ENCODE measurements around the gene RASSF4.

RASSF4 gene

GRCh38 chr10:44922796-44923545 lies 36.6 kb upstream of the RASSF4 start:
- no peak for DNase-seq
- CTCF ChIA-PET, result interaction anchor here (1.4 to 1.5 kb wide), 2 partner anchors 10 to 47 kb away, joined by 3 to 5 read pairs; no protein-coding TSS in a partner anchor
- WGBS (ENCODE audit: insufficient coverage), result 95% methylated on average over 6 of the region's 7 CpGs
- Histone ChIP-seq H3K4me3 (ENCODE audit: control insufficient read depth in 1 of 7, extremely low read depth in 1 of 7, insufficient read depth in 4 of 7, low read depth in 2 of 7, low read length in 6 of 7) (no peak overlapping the region), H3K27me3 (replicated peaks in 2 of 5; ENCODE audit: control insufficient read depth in 4 of 5, insufficient read depth in 5 of 5, low read length in 4 of 5) (no peaks in the 10 kb centered on the region), H3K4me1 (ENCODE audit: control extremely low read depth in 1 of 4, control insufficient read depth in 4 of 4, insufficient read depth in 4 of 4, low read length in 3 of 4) (peaks cover 0 to 4% (median 0%) of the 10 kb centered on the region in 4 experiments), H3K36me3 (ENCODE audit: control insufficient read depth in 4 of 4, insufficient read depth in 4 of 4, low read length in 3 of 4) (no peaks in the 10 kb centered on the region), H3K27ac (ENCODE audit: insufficient read depth in 1 of 2, low read depth in 1 of 2, low read length in 2 of 2, poor library complexity in 1 of 2, severe bottlenecking in 2 of 2) (no peak overlapping the region), H3K9me3 (ENCODE audit: control extremely low read depth in 1 of 5, control insufficient read depth in 4 of 5, insufficient read depth in 2 of 5, low read depth in 1 of 5, low read length in 4 of 5) (peaks cover 0 to 2% (median 2%) of the 10 kb centered on the region in 5 experiments)
- POLR2A ChIA-PET, result no interaction called here

GRCh38 chr10:44923611-44924010 lies 36.0 kb upstream of the RASSF4 start:
- WGBS (ENCODE audit: insufficient coverage), result no CpG with 5 or more reads among the region's 3 CpGs
- ChIA-PET CTCF (interaction anchor here (1.4 to 1.5 kb wide), 2 partner anchors 9 to 48 kb away, joined by 3 to 5 read pairs; no protein-coding TSS in a partner anchor), POLR2A (no interaction called here)
- Histone ChIP-seq H3K36me3 (ENCODE audit: control insufficient read depth in 4 of 4, insufficient read depth in 4 of 4, low read length in 3 of 4) (no peaks in the 10 kb centered on the region), H3K4me1 (ENCODE audit: control extremely low read depth in 1 of 4, control insufficient read depth in 4 of 4, insufficient read depth in 4 of 4, low read length in 3 of 4) (peaks cover 0 to 4% (median 0%) of the 10 kb centered on the region in 4 experiments), H3K4me3 (ENCODE audit: control insufficient read depth in 1 of 7, extremely low read depth in 1 of 7, insufficient read depth in 4 of 7, low read depth in 2 of 7, low read length in 6 of 7) (no peak overlapping the region), H3K27ac (ENCODE audit: insufficient read depth in 1 of 2, low read depth in 1 of 2, low read length in 2 of 2, poor library complexity in 1 of 2, severe bottlenecking in 2 of 2) (no peak overlapping the region), H3K9me3 (ENCODE audit: control extremely low read depth in 1 of 5, control insufficient read depth in 4 of 5, insufficient read depth in 2 of 5, low read depth in 1 of 5, low read length in 4 of 5) (no peaks in the 10 kb centered on the region), H3K27me3 (replicated peaks in 2 of 5; ENCODE audit: control insufficient read depth in 4 of 5, insufficient read depth in 5 of 5, low read length in 4 of 5) (no peaks in the 10 kb centered on the region)
- no peak for DNase-seq

GRCh38 chr10:44924261-44925040 lies 35.2 kb upstream of the RASSF4 start:
- 85% methylated on average over 19 of the region's 21 CpGs for WGBS (ENCODE audit: insufficient coverage)
- H3K27me3 ChIP-seq (replicated peaks in 2 of 5; ENCODE audit: control insufficient read depth in 4 of 5, insufficient read depth in 5 of 5, low read length in 4 of 5), result no peaks in the 10 kb centered on the region
- no peak for DNase-seq
- H3K4me3 ChIP-seq (ENCODE audit: control insufficient read depth in 1 of 7, extremely low read depth in 1 of 7, insufficient read depth in 4 of 7, low read depth in 2 of 7, low read length in 6 of 7), result no peak overlapping the region
- ChIA-PET POLR2A (no interaction called here), CTCF (interaction anchor here (0.8 to 1.8 kb wide), 11 partner anchors 10 to 310 kb away, joined by 3 to 6 read pairs (median 3); no protein-coding TSS in a partner anchor)
- H3K36me3 ChIP-seq (ENCODE audit: control insufficient read depth in 4 of 4, insufficient read depth in 4 of 4, low read length in 3 of 4), result no peaks in the 10 kb centered on the region
- H3K9me3 ChIP-seq (ENCODE audit: control extremely low read depth in 1 of 5, control insufficient read depth in 4 of 5, insufficient read depth in 2 of 5, low read depth in 1 of 5, low read length in 4 of 5), result no peaks in the 10 kb centered on the region
- no peak overlapping the region for H3K27ac ChIP-seq (ENCODE audit: insufficient read depth in 1 of 2, low read depth in 1 of 2, low read length in 2 of 2, poor library complexity in 1 of 2, severe bottlenecking in 2 of 2)
- H3K4me1 ChIP-seq (ENCODE audit: control extremely low read depth in 1 of 4, control insufficient read depth in 4 of 4, insufficient read depth in 4 of 4, low read length in 3 of 4), result peaks cover 0 to 4% (median 0%) of the 10 kb centered on the region in 4 experiments

- peaks cover 0 to 4% (median 0%) of the 10 kb centered on the region in 4 experiments for H3K4me1 ChIP-seq (ENCODE audit: control extremely low read depth in 1 of 4, control insufficient read depth in 4 of 4, insufficient read depth in 4 of 4, low read length in 3 of 4)
- no peak overlapping the region for H3K27ac ChIP-seq (ENCODE audit: insufficient read depth in 1 of 2, low read depth in 1 of 2, low read length in 2 of 2, poor library complexity in 1 of 2, severe bottlenecking in 2 of 2)
- no peaks in the 10 kb centered on the region for H3K9me3 ChIP-seq (ENCODE audit: control extremely low read depth in 1 of 5, control insufficient read depth in 4 of 5, insufficient read depth in 2 of 5, low read depth in 1 of 5, low read length in 4 of 5)
- H3K36me3 ChIP-seq (ENCODE audit: control insufficient read depth in 4 of 4, insufficient read depth in 4 of 4, low read length in 3 of 4), result no peaks in the 10 kb centered on the region
- ChIA-PET POLR2A (no interaction called here), CTCF (interaction anchor here (0.8 to 1.8 kb wide), 10 partner anchors 11 to 309 kb away, joined by 3 to 6 read pairs (median 3); no protein-coding TSS in a partner anchor)
- DNase-seq, result peak; percentile 60 to 75 (median 73)
- no peak overlapping the region for H3K4me3 ChIP-seq (ENCODE audit: control insufficient read depth in 1 of 7, extremely low read depth in 1 of 7, insufficient read depth in 4 of 7, low read depth in 2 of 7, low read length in 6 of 7)
- 73% methylated on average over 6 of the region's 7 CpGs for WGBS (ENCODE audit: insufficient coverage)
- H3K27me3 ChIP-seq (replicated peaks in 2 of 5; ENCODE audit: control insufficient read depth in 4 of 5, insufficient read depth in 5 of 5, low read length in 4 of 5), result no peaks in the 10 kb centered on the region
These were observed 34.4 kb upstream of the RASSF4 start for GRCh38 chr10:44925224-44925623.

GRCh38 chr10:44925811-44926750 lies 33.5 kb upstream of the RASSF4 start:
- WGBS (ENCODE audit: insufficient coverage), result 96% methylated on average over 14 of the region's 16 CpGs
- ChIA-PET POLR2A (no interaction called here), CTCF (interaction anchor here (1.0 to 1.8 kb wide), 8 partner anchors 23 to 309 kb away, joined by 3 to 6 read pairs (median 4); partner anchors contain the start of gene DEPP1)
- no peaks in the 10 kb centered on the region for H3K36me3 ChIP-seq (ENCODE audit: control insufficient read depth in 4 of 4, insufficient read depth in 4 of 4, low read length in 3 of 4)
- H3K4me1 ChIP-seq (ENCODE audit: control extremely low read depth in 1 of 4, control insufficient read depth in 4 of 4, insufficient read depth in 4 of 4, low read length in 3 of 4), result peaks cover 0 to 4% (median 0%) of the 10 kb centered on the region in 4 experiments
- DNase-seq, result no peak
- H3K4me3 ChIP-seq (ENCODE audit: control insufficient read depth in 1 of 7, extremely low read depth in 1 of 7, insufficient read depth in 4 of 7, low read depth in 2 of 7, low read length in 6 of 7), result no peak overlapping the region
- H3K27ac ChIP-seq (ENCODE audit: insufficient read depth in 1 of 2, low read depth in 1 of 2, low read length in 2 of 2, poor library complexity in 1 of 2, severe bottlenecking in 2 of 2), result no peak overlapping the region
- no peaks in the 10 kb centered on the region for H3K27me3 ChIP-seq (replicated peaks in 2 of 5; ENCODE audit: control insufficient read depth in 4 of 5, insufficient read depth in 5 of 5, low read length in 4 of 5)
- no peaks in the 10 kb centered on the region for H3K9me3 ChIP-seq (ENCODE audit: control extremely low read depth in 1 of 5, control insufficient read depth in 4 of 5, insufficient read depth in 2 of 5, low read depth in 1 of 5, low read length in 4 of 5)

GRCh38 chr10:44926751-44927351 lies 32.8 kb upstream of the RASSF4 start:
- CTCF ChIA-PET, result interaction anchor here (1.1 to 1.5 kb wide), 2 partner anchors 41 to 52 kb away, joined by 3 to 4 read pairs; partner anchors contain the start of gene DEPP1

More at GRCh38 chr10:44926751-44927351, 32.8 kb upstream of the RASSF4 start:
- POLR2A ChIA-PET, result no interaction called here
- no peaks in the 10 kb centered on the region for H3K9me3 ChIP-seq (ENCODE audit: control extremely low read depth in 1 of 5, control insufficient read depth in 4 of 5, insufficient read depth in 2 of 5, low read depth in 1 of 5, low read length in 4 of 5)
- 81% methylated on average over 8 of the region's 10 CpGs for WGBS (ENCODE audit: insufficient coverage)
- H3K36me3 ChIP-seq (ENCODE audit: control insufficient read depth in 4 of 4, insufficient read depth in 4 of 4, low read length in 3 of 4), result no peaks in the 10 kb centered on the region
- H3K27me3 ChIP-seq (replicated peaks in 2 of 5; ENCODE audit: control insufficient read depth in 4 of 5, insufficient read depth in 5 of 5, low read length in 4 of 5), result no peaks in the 10 kb centered on the region
- H3K4me3 ChIP-seq (ENCODE audit: control insufficient read depth in 1 of 7, extremely low read depth in 1 of 7, insufficient read depth in 4 of 7, low read depth in 2 of 7, low read length in 6 of 7), result no peak overlapping the region
- no peak overlapping the region for H3K27ac ChIP-seq (ENCODE audit: insufficient read depth in 1 of 2, low read depth in 1 of 2, low read length in 2 of 2, poor library complexity in 1 of 2, severe bottlenecking in 2 of 2)
- DNase-seq, result no peak
- peaks cover 0 to 4% (median 0%) of the 10 kb centered on the region in 4 experiments for H3K4me1 ChIP-seq (ENCODE audit: control extremely low read depth in 1 of 4, control insufficient read depth in 4 of 4, insufficient read depth in 4 of 4, low read length in 3 of 4)
